HG03097 (cell line): ENCODE measurements around the gene LAMTOR4.
"Not testable (repeated sequence)": the region's sequence is repeated elsewhere in the genome, so short reads cannot be mapped to it uniquely, and the experiment has no call there.

ENCODE experiments used
- ATAC-seq: cut with Tn5 transposase; IDR thresholded peaks from one replicate; pipeline ENCODE4 v1.9.1; 2021; ENCODE audit not compliant: unreplicated experiment, low FRiP score

The LAMTOR4 gene

GRCh38 chr7:100192969-100193368 is 44.3 kb downstream of the LAMTOR4 start:
- ATAC-seq = no peak

- no peak for ATAC-seq
Measured at GRCh38 chr7:100195222-100195621, 46.5 kb downstream of the LAMTOR4 start.

DNA sequence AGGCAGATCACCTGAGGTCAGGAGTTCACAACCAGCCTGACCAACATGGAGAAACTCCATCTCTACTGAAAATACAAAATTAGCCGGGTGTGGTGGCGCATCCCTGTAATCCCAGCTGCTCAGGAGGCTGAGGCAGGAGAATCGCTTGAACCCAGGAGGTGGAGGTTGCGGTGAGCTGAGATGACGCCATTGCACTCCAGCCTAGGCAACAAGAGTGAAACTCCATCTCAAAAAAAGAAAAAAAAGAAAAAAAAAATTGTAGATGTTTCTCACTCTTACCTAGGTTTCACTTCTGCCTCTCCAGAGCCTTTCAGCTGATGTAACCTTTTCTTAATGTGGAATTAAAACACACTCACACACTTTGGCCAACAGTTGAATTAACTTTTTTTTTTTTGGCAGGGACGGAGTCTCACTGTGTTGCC is 47.2 kb downstream of the LAMTOR4 start:
- not testable (repeated sequence) for ATAC-seq

DNA sequence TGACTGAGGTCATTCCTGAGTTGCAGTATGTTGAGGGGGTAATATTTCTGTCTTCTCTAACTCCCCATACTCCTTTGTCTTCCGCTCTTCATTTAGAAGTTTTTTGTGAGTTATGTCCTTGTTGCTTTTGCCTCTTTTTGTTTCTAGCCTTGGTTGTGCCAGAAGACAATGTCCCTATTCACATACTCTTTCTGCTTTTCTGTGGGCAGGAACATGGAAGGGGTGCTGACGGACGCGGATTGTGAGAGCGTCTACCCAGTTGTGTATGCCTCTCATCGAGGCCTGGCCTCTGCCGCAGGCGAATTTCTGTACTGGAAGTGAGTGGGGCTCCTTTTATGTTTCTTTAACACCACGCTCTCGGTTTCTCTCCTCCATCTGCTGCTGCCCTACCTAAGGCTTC is 49.5 kb downstream of the LAMTOR4 start:
- ATAC-seq = no peak

DNA sequence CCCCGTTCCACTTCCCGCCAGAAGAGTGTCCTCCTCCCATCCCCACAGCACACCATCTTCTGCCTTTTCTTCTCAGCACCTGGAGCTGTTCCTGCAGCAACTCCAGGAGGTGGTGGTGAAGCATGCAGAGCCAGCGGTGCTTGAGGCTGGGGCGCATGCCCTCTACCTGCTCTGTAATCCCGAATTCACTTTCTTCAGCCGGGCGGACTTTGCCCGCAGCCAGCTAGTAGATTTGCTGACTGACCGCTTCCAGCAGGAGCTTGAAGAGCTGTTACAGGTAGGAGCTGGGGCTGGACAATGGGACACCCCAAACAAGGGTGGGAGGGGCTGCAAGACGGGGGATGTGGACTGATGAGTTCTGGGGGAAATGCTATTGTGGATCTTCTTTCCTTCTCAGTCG is 52.0 kb downstream of the LAMTOR4 start:
- ATAC-seq = no peak
